ENCODE data around the gene TLCD2.
"Not testable (repeated sequence)": the region's sequence is repeated elsewhere in the genome, so short reads cannot be mapped to it uniquely, and the experiment has no call there.

The TLCD2 gene

GRCh38 chr17:1735834-1736347 is 25.7 kb upstream of the TLCD2 start:
- DNase-seq (ENCODE audit: low spot score): peak; percentile 55

GRCh38 chr17:1735418-1735817 is 25.2 kb upstream of the TLCD2 start:
- peak; percentile 15 for DNase-seq (ENCODE audit: low spot score)

- DNase-seq (ENCODE audit: low spot score): peak; percentile 10
Measured at GRCh38 chr17:1733759-1734158, 23.6 kb upstream of the TLCD2 start.

- no peak for DNase-seq (ENCODE audit: low spot score)
Measured at GRCh38 chr17:1732833-1733321, 22.7 kb upstream of the TLCD2 start.

- DNase-seq (ENCODE audit: low spot score): peak; percentile 10
Measured at GRCh38 chr17:1732241-1732832, 22.2 kb upstream of the TLCD2 start.

- DNase-seq (ENCODE audit: low spot score): no peak
Measured at GRCh38 chr17:1731194-1731506, 21.0 kb upstream of the TLCD2 start.

GRCh38 chr17:1730326-1731193 is 20.4 kb upstream of the TLCD2 start:
- DNase-seq (ENCODE audit: low spot score): peak; percentile 14

- no peak for DNase-seq (ENCODE audit: low spot score)
Measured at GRCh38 chr17:1729966-1730325, 19.8 kb upstream of the TLCD2 start.

- DNase-seq (ENCODE audit: low spot score): no peak
Measured at GRCh38 chr17:1727876-1728630, 17.9 kb upstream of the TLCD2 start.

GRCh38 chr17:1727258-1727789 is 17.1 kb upstream of the TLCD2 start:
- DNase-seq (ENCODE audit: low spot score): no peak

GRCh38 chr17:1726626-1727257 is 16.6 kb upstream of the TLCD2 start:
- no peak for DNase-seq (ENCODE audit: low spot score)

GRCh38 chr17:1725642-1726511 is 15.7 kb upstream of the TLCD2 start:
- DNase-seq (ENCODE audit: low spot score): no peak

GRCh38 chr17:1724869-1725641 is 14.9 kb upstream of the TLCD2 start:
- DNase-seq (ENCODE audit: low spot score): peak; percentile 70

GRCh38 chr17:1724351-1724868 is 14.2 kb upstream of the TLCD2 start, which contains the start of gene WDR81:
Gene WDR81, plus strand, starts transcription at chr17:1724704. Its CDS starts 256 bp downstream, at chr17:1724960.
- DNase-seq (ENCODE audit: low spot score): peak; percentile 98

GRCh38 chr17:1722022-1722421 is 11.8 kb upstream of the TLCD2 start:
- not testable (repeated sequence) for DNase-seq (ENCODE audit: low spot score)

- DNase-seq (ENCODE audit: low spot score): peak; percentile 29
Measured at GRCh38 chr17:1720856-1721386, 10.7 kb upstream of the TLCD2 start.

GRCh38 chr17:1718362-1719165 is 8.4 kb upstream of the TLCD2 start:
- no peak for DNase-seq (ENCODE audit: low spot score)

- DNase-seq (ENCODE audit: low spot score): peak; percentile 88
Measured at GRCh38 chr17:1716912-1717695, 6.9 kb upstream of the TLCD2 start.

All from iPS-NIHi11 (cell line).